BJ (cell line): ENCODE results near the gene CENPP. TPM values are rescaled to one million over a fixed set of nuclear protein-coding genes. Genes with fewer than 3 reads are reported as not detected.

ENCODE experiments used
- CTCF ChIA-PET: fragments of 350-600 bp; formaldehyde crosslinking; extraction: SDS; loops from one replicate; lab custom pipeline; 2021; ENCODE audit warnings: antibody characterized with exemption, inconsistent platforms; lab: Yijun Ruan, JAX
- POLR2A ChIA-PET: fragments of 300-600 bp; sonication (Branson Sonifier 250); formaldehyde crosslinking; extraction: SDS; loops from one replicate; lab custom pipeline; 2021; ENCODE audit warnings: antibody characterized with exemption; lab: Charles Lee
- DNase-seq: peaks from one replicate; pipeline ENCODE4 v3.0.0-alpha.2; 2011; ENCODE audit warnings: low read depth
- H3K27me3 ChIP-seq: 2 replicates; pipeline ENCODE4 v1.6.0; 2011; ENCODE audit warnings: low read length; ENCODE audit not compliant: control insufficient read depth, insufficient read depth
- H3K36me3 ChIP-seq: 2 replicates; pipeline ENCODE4 v1.5.1; 2011; ENCODE audit warnings: low read length; ENCODE audit not compliant: control insufficient read depth, insufficient read depth
- H3K4me3 ChIP-seq: 2 replicates; pipeline ENCODE4 v1.5.1; 2011; ENCODE audit warnings: low read depth, mild to moderate bottlenecking, control low read depth, low read length
- CTCF ChIP-seq: IDR thresholded peaks from 2 replicates; pipeline ENCODE4 v1.5.1; 2011; ENCODE audit warnings: low read depth, mild to moderate bottlenecking, control low read depth, inconsistent platforms, low read length, moderate library complexity; ENCODE audit not compliant: insufficient read depth
- polyA plus RNA-seq: library from polyadenylated mRNA; depleted of rRNA; stranded (reverse); fragments of >200 nt; gene quantifications from 2 replicates; pipeline ENCODE4 v1.2.3, GENCODE V29; 2011

CENPP gene
- polyA plus RNA-seq, 1 experiment = 1.3 TPM

- ChIA-PET CTCF (no interaction called here), POLR2A (no interaction called here)
- Histone ChIP-seq H3K4me3 (no peak overlapping the region), H3K27me3 (no peaks in the 10 kb centered on the region), H3K36me3 (no peaks in the 10 kb centered on the region)
- no peak for DNase-seq
- TF ChIP-seq CTCF = no peak
Observed at GRCh38 chr9:92395617-92396016, 69.9 kb downstream of the CENPP start.

DNA sequence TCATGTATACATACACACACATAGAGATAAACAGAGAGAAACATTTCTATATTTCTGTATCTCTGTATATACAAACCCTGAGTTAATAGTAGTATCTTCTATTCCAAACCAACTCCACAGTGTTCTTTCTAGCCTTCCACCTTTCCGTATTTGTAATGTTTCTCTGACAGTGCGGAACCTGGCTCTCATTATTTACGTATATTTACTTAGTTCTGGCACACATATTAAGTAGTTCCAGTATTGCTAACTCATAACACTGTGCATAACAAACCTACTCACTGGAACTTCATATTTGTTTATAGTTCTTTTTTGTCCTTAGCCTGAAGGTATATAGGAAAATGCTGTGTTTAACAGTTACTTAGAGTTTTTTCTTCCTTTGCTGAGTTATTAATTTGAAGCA lies 72.1 kb downstream of the CENPP start:
- ChIA-PET POLR2A (no interaction called here), CTCF (no interaction called here)
- Histone ChIP-seq H3K36me3 (no peaks in the 10 kb centered on the region), H3K4me3 (no peak overlapping the region), H3K27me3 (no peaks in the 10 kb centered on the region)
- TF ChIP-seq CTCF = no peak
- no peak for DNase-seq

DNA sequence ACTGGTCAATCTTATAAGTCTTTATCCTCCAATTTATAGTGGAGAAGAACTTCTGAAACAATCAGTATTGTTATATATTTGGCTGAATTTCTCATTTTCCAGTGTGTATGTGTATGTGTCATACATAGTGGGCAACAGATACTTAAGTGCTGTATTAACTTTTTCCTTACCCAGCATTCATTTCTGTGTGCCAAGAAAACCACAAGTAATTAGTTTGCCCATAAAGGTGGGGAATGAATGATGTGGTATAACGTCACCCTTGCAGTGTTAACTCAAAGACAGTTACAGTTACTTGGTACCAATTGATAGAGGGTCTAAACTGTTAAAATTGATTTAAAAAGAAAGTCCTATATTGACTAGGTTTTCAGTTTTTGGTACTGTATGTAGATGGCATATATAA lies 76.6 kb downstream of the CENPP start:
- no peak for DNase-seq
- no peaks in the 10 kb centered on the region for H3K36me3 ChIP-seq
- ChIA-PET CTCF (interaction anchor here (1.5 kb wide), 1 partner anchor 18 kb away, joined by 3 read pairs; no protein-coding TSS in a partner anchor), POLR2A (no interaction called here)
- no peak overlapping the region for H3K4me3 ChIP-seq
- TF ChIP-seq CTCF = no peak
- no peaks in the 10 kb centered on the region for H3K27me3 ChIP-seq

GRCh38 chr9:92402826-92403745 lies 77.3 kb downstream of the CENPP start:
- CTCF ChIA-PET = interaction anchor here (1.5 kb wide), 1 partner anchor 17 kb away, joined by 3 read pairs; no protein-coding TSS in a partner anchor
- H3K4me3 ChIP-seq = no peak overlapping the region
- no peaks in the 10 kb centered on the region for H3K36me3 ChIP-seq
- POLR2A ChIA-PET = no interaction called here
- no peak for TF ChIP-seq CTCF
- no peak for DNase-seq
- no peaks in the 10 kb centered on the region for H3K27me3 ChIP-seq

DNA sequence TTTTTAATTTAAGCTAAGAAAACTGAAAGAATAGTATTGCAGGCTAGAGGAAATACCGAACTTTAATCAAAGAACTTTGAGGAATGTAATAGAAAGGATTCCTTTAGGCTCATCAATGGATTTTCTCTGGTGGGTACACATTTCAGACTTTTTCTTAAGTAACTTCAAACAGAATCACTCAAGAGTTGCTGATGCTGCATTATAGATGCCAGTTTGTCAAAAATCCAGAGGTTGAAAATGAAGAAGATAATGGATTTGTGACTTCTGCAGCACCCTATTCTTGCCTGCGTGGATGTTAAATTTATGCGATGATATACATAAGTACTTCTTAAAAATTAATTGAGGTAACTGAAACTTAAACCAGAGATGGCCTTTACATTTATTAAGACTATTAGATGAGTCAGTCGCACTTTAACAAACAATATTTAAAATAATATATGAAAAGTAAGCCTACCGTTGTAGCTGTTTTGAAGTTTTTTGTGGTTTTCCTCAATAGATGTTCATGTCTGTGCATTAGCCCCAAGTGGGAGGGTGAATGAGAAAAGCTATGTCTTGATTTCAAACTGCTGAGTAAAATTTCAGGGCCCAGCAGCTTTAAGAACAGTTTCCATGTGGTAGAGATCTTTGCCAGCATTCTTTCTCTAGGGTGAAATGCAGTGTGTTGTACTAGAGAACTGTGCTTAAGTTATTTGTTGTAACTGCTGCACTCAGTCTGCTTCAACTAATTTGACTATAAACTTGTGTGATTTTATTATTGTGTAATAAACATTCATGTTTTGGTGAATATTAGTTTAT lies 78.5 kb downstream of the CENPP start, which contains the start of gene OGN:
Gene OGN (minus strand): TSS at position 537 of the 795 bp plus-strand sequence. CDS start 1,171 bp downstream, outside the sequence.
- CTCF ChIA-PET = interaction anchor here (0.6 to 1.2 kb wide), 3 partner anchors 15 to 35 kb away, joined by 3 to 4 read pairs (median 3); no protein-coding TSS in a partner anchor
- Histone ChIP-seq H3K27me3 (no peaks in the 10 kb centered on the region), H3K36me3 (no peaks in the 10 kb centered on the region), H3K4me3 (no peak within 1 kb of the TSS)
- no peak for DNase-seq
- POLR2A ChIA-PET = no interaction called here
- TF ChIP-seq CTCF = no peak
